DMS153 treated with DMSO at 0.1 percent for 48 hours (cell line): ENCODE measurements around the gene RIN3.

Experiments used
- DNase-seq: peaks from one replicate; lab custom pipeline; 2025; ENCODE audit not compliant: unreplicated experiment; lab: John Stamatoyannopoulos, UW

RIN3 gene

DNA sequence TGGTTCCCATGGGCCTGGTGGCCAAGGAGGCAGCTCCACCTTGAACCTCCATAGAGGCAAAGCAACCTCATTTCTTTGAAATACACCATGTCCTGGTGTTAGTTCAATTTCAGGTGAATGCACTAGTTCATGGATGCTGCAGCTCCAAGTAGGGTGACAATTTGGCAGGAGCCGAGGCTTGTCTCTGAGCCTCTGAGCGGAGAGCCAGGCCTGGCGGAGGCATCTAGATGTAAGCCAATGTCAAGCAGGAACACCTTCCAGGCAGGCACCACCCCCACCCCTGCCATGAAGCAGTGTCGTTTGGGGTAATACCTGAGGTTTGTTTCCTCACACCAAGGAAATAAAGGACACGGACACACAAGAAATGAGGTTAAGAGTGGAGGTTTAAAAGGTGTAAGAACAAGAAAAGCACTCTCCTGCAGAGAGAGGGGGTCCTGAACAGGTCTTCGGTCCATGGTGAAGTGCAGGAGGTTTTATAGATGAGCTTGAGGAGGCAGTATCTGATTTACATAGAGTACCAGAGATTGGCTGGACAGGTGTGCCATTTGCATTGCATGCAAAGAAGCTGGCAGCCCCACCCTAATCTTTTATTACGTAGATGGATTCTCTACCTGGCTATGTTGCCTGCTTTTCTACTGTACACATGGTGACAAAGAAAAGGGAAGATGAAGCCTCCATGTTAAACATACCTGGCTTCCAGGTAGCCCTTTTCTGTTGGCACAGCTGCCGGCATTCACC is 60.3 kb downstream of the RIN3 start:
- DNase-seq, result no peak

DNA sequence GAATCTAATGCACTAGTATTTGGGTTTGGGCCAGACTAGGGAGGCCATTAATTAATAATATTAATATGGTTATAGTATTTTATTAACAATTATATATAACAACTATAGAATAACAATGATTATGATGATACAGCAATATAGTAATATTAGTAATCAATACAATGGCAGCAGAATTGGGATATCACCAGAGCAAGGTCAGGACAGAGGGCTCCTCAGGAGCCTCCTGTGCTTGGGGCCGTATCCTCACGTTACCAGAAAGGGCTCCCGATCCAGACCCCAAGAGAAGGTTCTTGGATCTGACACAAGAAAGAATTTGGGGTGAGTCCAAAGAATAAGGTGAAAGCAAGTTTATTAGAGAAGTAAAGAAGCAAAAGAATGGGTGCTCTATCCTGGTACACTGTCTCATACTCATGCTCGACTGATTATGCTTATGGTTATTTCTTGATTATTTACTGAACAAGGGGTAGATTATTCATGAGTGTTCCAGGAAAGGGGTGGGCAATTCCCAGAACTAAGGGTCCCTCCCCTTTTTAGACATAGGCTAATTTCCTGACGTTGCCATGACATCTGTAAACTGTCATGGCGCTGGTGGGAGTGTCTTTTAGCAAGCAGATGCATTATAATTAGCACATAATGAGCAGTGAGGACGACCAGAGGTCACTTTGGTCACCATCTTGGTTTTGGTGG is 61.6 kb downstream of the RIN3 start:
- no peak for DNase-seq

DNA sequence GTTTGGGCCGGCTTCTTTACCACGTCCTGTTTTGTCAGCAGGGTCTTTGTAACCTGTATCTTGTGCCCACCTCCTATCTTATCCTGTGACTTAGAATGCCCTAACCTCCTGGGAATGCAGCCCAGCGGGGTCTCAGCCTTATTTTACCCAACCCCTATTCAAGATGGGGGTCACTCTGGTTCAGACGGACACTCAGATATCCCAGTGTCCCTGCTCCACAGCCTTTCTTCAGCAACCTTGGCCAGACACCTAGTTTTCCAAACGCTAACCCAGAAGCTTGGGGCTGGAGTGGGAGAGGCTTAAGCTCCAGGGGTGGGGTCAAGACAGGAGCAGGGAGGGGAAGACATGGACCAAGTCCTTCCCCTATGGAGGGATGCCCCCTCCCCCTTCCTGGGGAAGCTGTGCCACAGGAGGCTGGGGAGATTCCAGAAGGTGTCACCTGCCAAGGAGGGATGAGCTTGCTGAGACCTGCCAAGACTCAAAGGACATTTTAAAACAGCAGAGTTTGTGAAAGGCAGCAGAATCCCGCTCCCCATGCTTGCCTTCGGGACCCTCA is 62.2 kb downstream of the RIN3 start:
- DNase-seq, result no peak

DNA sequence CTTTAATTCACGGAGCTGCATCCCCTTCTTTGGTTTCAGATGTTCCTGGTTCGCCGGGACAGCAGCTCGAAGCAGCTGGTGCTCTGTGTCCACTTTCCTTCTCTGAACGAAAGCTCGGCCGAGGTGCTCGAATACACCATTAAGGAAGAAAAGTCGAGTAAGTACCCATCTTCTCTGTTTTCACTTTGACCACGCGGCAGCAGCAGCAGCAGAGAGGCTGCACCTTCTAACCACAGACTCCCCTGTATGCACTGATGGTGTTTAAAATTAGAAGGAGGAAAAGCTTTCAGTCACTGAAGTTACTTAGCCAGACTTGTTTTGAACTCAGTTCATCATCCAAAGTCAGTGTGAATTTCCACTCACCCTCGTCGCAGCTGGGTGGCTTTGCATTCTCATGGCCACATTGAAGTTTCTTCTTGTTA is 63.8 kb downstream of the RIN3 start:
- DNase-seq, result no peak

DNA sequence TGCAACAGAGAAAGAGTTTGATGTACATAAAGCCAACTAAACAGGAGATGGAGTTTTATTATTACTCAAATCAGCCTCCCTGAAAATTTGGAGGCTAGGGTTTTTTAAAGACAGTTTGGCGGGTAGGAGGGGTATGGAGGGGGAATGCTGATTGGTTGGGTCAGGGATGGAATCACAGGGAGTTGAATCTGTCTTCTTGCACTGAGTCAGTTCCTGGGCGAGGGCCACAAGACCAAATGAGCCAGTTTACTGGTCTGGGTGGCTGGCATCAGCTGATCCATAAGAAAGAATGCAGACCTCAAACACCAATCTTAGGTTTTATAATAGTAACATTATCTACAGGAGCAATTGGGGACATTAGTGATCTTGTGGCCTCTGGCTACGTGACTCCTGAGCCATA is 64.9 kb downstream of the RIN3 start:
- DNase-seq, result no peak

DNA sequence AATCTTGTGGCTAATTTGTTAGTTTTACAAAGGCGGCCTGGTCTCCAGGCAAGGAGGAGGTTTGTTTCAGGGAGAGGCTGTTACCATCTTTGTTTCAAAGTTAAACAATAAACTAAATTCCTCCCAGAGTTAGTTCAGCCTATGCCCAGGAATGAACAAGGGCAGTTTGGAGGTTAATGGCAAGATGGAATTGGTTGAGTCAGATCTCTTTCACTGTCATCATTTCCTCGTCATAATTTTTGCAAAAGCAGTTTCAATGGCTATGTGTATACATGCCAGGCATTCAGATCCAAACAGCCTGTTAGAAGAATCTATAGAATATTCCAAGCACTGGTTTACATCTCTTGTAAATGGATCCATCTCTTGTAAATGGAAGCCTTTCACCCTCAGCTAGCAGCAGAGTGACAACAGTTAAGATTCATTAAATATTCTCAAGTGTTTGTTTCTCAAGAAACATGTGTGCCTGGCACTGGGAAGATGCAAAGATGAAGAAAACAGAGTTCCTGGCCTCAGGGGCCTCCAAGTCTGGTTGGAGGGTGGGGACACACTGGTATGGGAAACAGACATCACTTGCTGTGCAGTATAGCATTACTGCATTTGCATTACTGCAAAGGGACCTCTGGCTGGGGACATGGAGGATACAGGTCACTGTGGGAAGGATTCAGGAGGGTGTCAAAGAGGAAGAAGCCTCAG is 65.8 kb downstream of the RIN3 start:
- DNase-seq, result no peak

DNA sequence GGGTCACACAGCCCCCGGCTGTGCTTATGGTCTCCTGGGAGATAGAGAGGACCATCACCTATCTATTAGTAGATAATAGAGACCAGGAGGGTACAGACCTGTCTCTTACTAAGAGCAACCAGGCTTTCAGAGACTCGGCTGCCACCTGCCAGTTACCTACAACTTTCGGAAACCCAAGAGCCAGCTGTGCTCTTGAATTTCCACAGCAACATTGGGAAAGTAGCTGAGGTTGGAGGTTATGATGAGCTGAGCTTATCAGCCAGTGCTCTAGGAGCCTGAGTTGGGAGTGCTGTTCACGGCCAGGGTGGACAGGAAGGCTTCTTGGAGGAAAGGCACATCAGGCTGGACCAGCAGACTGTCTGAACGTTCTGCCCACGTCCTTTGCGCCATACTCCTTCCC is 67.6 kb downstream of the RIN3 start:
- DNase-seq, result no peak

DNA sequence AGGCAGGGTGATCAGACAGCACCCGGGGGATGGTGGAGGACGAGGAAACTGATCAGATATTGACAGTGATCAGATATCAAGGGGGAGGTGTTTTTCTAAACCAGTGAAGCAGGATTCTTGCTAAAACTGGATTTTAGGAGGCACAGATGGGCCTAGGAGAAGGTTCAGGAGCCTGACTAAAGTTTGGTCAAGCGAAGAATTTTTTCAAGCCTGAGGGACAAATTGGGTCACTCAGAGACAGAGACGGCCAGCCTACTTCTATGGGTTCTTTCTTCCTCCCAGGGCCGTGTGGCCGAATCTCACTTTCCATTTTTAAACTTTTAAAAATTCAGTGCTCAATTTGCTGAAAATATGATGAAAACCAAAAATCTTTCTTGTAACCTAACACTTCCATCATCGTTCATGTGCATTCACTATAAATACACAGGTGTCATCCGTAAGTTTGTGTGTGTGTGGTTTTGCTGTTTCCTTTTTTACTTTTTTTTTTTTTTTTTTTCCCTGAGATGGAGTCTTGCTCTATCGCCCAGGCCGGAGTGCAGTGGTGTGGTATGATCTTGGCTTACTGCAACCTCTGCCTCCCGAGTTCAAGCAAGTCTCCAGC is 68.5 kb downstream of the RIN3 start:
- DNase-seq, result no peak

DNA sequence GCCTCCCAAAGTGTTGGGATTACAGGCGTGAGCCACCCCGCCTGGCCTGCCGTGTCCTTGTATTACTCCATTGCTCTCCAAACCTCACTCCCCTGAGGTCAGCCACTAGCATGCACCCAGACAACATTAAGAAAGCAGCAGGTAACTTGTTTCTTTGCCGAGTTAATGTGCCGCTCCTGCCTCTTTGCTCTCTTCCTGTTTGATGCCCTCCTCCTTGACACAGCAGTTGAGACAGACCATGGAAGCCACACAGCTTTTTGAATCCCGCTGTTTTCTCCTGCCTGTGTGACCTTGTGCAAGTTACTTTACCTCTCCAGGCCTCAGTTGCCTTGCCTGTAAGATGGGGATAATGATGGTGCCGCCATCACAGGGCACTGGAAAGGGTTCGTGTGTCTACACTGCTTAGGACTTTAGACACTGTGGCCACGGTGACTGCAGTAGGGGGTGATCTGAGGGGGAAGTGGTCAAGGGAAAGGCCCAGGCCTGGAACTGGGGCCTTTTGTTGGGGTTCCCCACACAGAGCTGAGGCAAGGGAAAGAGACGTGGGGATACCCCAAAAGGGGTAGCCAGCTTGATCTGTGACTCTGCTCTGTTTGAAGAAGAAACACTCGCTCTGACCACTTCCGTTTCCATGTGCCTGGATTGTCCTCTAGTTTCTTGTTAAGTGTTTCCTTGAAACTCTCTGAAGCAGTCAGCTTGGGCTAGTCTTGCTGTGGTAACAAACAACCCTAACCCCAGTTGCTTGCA is 69.3 kb downstream of the RIN3 start:
- no peak for DNase-seq

DNA sequence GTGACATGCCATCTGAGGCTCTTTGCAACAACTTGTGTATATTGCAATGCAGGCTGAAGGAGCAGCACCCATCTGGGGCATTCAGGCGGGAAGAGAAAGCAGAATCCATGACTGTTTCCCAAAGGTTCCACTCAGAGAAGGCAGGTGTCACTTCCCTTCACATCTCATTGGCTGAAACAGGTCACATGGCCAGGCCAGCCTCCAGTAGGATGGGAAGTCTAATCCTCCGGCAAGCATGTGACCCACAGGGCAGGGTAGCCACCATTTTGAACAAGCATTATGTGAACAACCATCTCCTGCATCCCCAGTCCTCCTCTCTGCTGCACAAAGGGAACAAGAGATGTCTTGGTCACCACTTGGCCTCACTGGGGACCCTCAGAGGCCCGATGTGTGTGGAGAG is 70.6 kb downstream of the RIN3 start:
- no peak for DNase-seq

DNA sequence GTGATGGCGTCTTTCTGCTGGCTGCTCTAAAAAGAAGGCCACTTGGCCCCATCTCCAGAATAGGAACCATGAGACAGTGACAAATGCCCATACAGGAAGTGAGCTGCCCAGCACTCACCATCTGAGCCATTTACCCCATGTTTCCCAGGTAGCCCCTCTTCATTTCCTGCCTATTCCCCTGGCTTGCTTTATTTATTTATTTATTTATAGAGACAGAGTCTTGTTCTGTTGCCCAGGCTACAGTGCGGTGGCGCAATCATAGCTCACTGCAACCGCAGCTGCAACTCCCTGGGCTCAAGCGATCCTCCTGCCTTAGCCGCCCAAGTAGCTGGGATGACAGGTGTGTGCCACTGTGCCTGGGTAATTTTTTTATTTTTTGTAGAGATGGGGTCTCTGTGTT is 71.2 kb downstream of the RIN3 start:
- no peak for DNase-seq

DNA sequence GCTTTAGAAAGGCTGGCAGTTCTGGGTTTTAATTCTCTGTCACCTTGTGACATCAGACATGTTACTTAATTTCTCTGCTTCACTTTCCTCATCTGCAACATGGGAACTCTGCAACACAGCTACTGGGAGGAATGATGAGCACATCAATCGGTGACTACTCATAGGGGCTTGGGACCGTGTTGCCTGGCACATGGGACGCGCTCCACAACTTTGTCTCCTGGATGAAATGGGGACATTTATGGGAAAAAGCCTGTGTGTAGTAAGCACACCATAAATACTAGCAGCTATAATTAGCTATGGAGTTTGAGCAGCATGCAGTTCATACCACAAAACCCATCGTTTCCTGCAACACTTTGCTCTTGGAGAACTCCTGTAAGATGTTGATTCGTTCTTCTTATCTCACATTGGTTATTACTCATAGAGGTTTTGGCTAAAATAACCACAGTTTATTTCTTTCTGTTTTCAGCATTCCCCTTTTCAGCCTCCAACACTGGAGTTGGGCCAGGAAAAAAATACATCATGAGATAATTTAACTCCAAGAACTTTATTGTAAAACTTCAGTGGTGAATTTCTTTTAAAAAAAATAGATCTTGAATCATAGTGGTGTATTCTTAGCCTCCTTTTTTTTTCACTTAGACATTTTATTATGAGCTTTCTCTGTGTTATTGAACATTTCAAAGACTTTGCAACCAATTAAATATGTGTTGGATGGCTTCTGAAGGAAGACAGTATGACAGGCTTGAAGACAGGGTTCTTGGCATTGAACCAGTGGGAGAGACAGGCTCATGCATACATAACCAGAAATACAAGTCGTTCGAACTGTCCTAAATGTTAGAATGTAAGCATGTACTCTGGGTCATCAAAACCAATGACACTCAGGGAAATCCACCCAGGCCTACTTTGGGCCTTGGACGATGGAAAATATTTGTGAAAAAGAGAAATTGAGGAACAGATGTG is 72.7 kb downstream of the RIN3 start:
- no peak for DNase-seq

DNA sequence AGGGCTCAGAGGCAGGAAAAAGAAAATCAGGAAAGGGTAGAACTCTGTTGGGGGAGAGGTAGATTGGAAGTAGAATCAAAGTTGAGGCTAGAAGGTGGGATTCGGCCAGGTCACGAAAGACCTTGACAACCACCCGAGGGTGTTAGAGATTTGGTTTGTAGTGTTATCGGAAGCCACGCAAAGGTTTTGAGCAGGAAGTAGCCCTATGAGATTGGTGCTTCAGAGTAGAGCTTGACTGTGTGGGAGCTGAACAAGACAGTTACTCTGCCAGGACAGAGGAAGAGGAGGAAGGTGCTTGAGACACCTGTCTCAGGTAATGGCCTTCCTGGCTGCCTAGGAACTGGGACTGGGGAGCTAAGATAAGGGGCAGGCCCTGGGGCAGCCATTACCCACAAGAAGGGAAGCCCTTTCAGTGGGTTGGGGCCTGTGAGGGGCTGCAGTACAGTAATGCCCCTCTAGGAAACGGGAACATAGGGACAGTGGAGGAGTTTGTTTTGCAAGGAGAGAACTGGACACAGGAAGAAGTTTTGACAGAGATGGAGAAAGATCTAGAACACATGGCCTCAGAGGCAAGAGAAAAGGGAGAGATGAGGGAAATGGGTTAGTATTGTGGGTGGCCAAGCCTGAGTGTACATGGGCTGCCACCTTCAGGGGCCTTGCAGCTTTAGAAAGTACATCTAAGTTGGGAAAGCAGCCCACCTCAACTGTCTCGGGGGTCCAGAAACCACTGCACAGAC is 73.5 kb downstream of the RIN3 start:
- DNase-seq, result no peak

DNA sequence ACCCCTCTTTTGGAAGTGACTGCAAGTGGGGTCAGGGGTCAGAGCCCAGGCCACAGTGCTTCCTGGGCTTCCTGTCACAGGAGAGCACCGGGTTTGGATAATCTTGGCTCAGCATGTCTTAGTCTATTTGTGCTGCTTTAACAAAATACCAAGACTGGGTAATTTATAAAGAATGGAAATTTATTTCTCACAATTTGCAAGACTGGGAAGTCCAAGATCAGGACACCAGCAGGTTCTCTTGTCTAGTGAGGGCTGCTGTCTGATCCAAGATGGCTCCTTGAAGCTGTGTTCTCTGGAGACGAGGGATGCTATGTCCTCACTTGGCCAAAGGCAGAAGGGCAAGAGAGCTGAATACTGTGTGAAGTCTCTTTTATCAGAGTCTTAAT is 74.1 kb downstream of the RIN3 start:
- DNase-seq, result no peak

DNA sequence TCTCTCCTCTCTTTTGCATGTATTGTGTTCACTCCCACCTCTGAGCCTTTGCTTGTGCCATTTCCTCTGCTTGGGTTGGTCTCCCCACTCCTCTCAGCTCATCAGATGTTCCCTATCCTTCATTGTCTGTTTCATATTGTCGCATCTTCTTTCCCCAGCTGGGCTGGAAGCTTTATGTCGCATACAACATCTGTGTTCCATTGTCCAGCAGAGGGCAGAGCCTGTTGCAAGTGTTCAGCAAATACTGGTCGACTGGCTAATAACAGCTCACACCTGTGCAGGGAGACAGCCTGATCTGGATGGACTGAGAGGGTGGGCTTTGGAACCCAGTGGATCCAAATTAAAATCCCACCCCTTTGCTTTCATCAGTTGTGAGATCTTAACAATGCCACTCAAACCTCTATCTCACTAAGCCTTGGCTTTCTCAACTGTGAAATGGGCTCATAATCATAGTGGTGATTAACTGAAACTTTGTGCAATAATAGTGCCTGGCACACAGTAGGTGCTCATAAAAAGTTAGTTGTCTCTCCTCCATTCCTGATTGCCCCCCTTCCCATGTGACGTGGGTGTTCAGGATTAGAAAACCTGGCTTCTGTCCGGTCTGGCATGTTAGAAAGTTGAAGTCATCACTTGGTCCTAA is 75.8 kb downstream of the RIN3 start:
- DNase-seq, result no peak

DNA sequence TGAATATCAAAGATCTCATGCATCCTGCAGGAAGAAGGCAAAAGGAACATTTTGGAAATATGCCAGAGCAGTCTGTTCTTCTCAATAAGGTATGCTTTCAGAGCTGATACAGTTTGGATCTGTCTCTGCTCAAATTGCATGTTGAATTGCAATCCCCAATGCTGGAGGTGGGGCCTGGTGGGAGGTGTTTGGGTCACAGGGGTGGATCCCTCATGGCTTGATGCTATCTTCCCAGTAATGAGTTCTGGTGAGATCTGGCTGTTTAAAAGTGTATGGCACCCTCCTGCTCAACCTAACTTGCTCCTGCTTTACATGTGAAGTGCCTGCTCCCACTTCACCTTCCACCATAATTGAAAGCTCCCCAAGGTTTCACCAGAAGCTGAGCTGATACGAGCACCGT is 76.6 kb downstream of the RIN3 start:
- DNase-seq, result no peak

DNA sequence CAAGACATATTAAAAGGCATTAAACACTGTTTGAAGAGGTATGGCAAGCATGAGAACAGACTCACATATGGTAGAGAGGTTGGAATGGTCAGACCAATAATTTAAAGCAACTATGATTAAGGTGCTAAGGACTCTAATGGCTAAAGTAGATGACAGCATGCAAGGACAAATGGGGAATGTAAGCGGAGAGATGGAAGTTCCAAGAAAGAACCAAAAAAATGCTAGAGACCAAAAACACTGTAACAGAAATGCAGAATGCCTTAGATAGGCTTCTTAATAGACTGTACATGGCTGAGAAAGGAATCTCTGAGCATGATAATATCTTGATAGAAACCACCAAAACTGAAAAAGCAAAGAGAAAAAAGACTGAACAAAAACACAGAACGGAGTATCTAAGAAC is 77.4 kb downstream of the RIN3 start:
- DNase-seq, result no peak

DNA sequence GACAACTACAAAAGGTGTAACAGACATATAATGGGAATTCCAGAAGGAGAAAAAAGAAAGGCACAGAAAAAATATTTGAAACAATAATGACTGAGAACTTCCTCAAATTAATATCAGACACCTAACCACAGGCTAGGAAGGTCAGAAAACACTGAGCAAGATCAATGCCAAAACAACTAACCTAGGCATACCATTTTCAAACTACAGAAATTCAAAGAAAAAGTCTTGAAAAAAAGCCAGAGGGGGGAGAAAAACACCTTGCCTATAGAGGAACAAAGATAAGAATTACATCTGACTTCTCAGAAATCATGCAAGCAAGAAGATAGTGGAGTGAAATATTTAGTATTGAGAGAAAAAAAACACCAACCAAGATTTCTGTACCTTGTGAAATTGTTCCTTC is 77.8 kb downstream of the RIN3 start:
- DNase-seq, result no peak

DNA sequence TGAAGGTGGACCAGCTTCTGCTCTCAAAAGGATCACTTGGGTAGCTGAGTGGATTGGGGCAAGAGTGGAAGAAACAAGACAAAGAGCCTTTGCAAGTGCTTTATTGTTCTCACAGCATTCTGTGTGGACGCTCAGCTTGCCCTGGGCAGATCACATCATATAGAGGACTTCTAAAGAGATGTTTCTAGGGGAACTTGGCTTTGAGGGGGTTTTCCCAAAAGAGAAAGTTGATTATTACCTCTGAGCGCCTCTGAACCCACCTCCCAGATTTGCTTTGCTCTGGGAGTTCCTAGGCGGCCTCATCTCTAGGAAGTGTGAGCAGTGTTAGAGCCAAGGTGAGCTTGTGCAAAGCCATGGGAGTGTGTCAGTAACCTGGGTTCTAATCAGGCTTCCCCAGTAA is 81.7 kb downstream of the RIN3 start:
- DNase-seq, result no peak
